OCI-M1 (cell line): ENCODE results near the gene ANKRD29.
"Not testable (repeated sequence)": the region's sequence is repeated elsewhere in the genome, so short reads cannot be mapped to it uniquely, and the experiment has no call there.

Experiments
- DNase-seq: peaks from one replicate; lab custom pipeline; 2025; lab: John Stamatoyannopoulos, UW

ANKRD29 gene

GRCh38 chr18:23583071-23583865 lies 79.4 kb downstream of the ANKRD29 start:
- no peak for DNase-seq

GRCh38 chr18:23580677-23581367 lies 81.9 kb downstream of the ANKRD29 start:
- no peak for DNase-seq

GRCh38 chr18:23578891-23579653 lies 83.6 kb downstream of the ANKRD29 start:
- DNase-seq: peak; percentile 76

- no peak for DNase-seq
Observed at GRCh38 chr18:23578067-23578701, 84.5 kb downstream of the ANKRD29 start.

- not testable (repeated sequence) for DNase-seq
Observed at GRCh38 chr18:23577521-23577920, 85.2 kb downstream of the ANKRD29 start.

GRCh38 chr18:23575309-23575651 lies 87.4 kb downstream of the ANKRD29 start:
- DNase-seq: no peak

- no peak for DNase-seq
Observed at GRCh38 chr18:23574611-23575308, 88.0 kb downstream of the ANKRD29 start.

GRCh38 chr18:23573626-23574431 lies 88.9 kb downstream of the ANKRD29 start:
- no peak for DNase-seq

GRCh38 chr18:23573020-23573419 lies 89.7 kb downstream of the ANKRD29 start:
- DNase-seq: no peak

- no peak for DNase-seq
Observed at GRCh38 chr18:23572570-23572969, 90.1 kb downstream of the ANKRD29 start.

GRCh38 chr18:23572012-23572411 lies 90.7 kb downstream of the ANKRD29 start:
- DNase-seq: no peak

GRCh38 chr18:23570912-23571504 lies 91.7 kb downstream of the ANKRD29 start:
- DNase-seq: no peak

- no peak for DNase-seq
Observed at GRCh38 chr18:23569299-23570063, 93.2 kb downstream of the ANKRD29 start.

- no peak for DNase-seq
Observed at GRCh38 chr18:23568281-23569138, 94.2 kb downstream of the ANKRD29 start.

- DNase-seq: no peak
Observed at GRCh38 chr18:23567671-23568070, 95.0 kb downstream of the ANKRD29 start.

- DNase-seq: no peak
Observed at GRCh38 chr18:23565916-23566547, 96.7 kb downstream of the ANKRD29 start.

GRCh38 chr18:23563377-23564043 lies 99.2 kb downstream of the ANKRD29 start:
- no peak for DNase-seq

GRCh38 chr18:23560186-23560585 lies 102.5 kb downstream of the ANKRD29 start:
- no peak for DNase-seq
